K562 (cell line): ENCODE measurements around the gene KCNIP2. TPM values are rescaled to one million over a fixed set of nuclear protein-coding genes. Genes with fewer than 3 reads are reported as not detected.

Source experiments
- ATAC-seq: fragments of 200-7000 bp; cut with Tn5 transposase; 3 replicates; pipeline ENCODE4 v1.9.1; 2020; ENCODE audit warnings: moderate library complexity
- BruUV-seq: library from RNA; stranded (reverse); fragments of 400-500 nt; replicated peaks from 2 replicates; lab custom pipeline; 2021; lab: Mats Ljungman, UMichigan
- CTCF ChIA-PET: fragments of 300-600 bp; formaldehyde crosslinking; extraction: SDS; loops from one replicate; lab custom pipeline; 2021; ENCODE audit warnings: low intra/inter-chr PET ratio; lab: Yijun Ruan, JAX
- POLR2A ChIA-PET: fragments of 300-600, 350-650 bp; sonication (Branson Sonifier 250); formaldehyde crosslinking; extraction: SDS; loops from one replicate; lab custom pipeline; 2021; ENCODE audit warnings: antibody characterized with exemption, inconsistent platforms; lab: Yijun Ruan, JAX
- DNase-seq, 4 experiments: peaks; one replicate each; pipeline versions ENCODE4 v3.0.0 to v3.0.0-alpha.2; 2011 to 2018; ENCODE audit warnings: low spot score in 3 of 4, mixed read lengths in 3 of 4; ENCODE audit errors: extremely low read depth in 1 of 4
- FAIRE-seq: peaks from 2 replicates; lab custom pipeline; 2011; peaks lifted over from hg19 to GRCh38; lab: Jason Lieb, UNC
- H2AFZ ChIP-seq: 2 replicates; pipeline ENCODE4 v1.6.0; 2011; ENCODE audit warnings: low read depth, low read length, control low read depth, inconsistent platforms
- H3K27ac ChIP-seq: fragments of 200-600 bp; 3 replicates; pipeline ENCODE4 v1.8.0; 2011; ENCODE audit warnings: low read depth, mild to moderate bottlenecking, control low read depth, inconsistent platforms, low read length, moderate library complexity, mixed read lengths; ENCODE audit errors: extremely low read depth
- H3K27me3 ChIP-seq, 2 experiments: fragments of 300-600 bp in 1 of 2; 2 replicates in 1 of 2; 3 replicates in 1 of 2; pipeline versions ENCODE4 v1.6.0 to v1.8.0; 2011; ENCODE audit warnings: inconsistent platforms in 2 of 2, low read length in 2 of 2, mild to moderate bottlenecking in 1 of 2, mixed read lengths in 1 of 2, moderate library complexity in 1 of 2; ENCODE audit not compliant: control insufficient read depth in 2 of 2, insufficient read depth in 2 of 2
- H3K36me3 ChIP-seq: fragments of 300-600 bp; 3 replicates; pipeline ENCODE4 v1.8.0; 2011; ENCODE audit warnings: mild to moderate bottlenecking, low read length, inconsistent platforms; ENCODE audit not compliant: control insufficient read depth, insufficient read depth
- H3K4me1 ChIP-seq, 2 experiments: fragments of 200-600 bp in 1 of 2; replicated peaks in 1 of 2; 2 replicates in 1 of 2; 3 replicates in 1 of 2; pipeline versions ENCODE4 v1.5.1 to v1.8.0; 2011; ENCODE audit warnings: inconsistent platforms in 2 of 2, low read length in 2 of 2, mild to moderate bottlenecking in 1 of 2, mixed read lengths in 1 of 2, moderate library complexity in 1 of 2; ENCODE audit not compliant: control insufficient read depth in 2 of 2, insufficient read depth in 2 of 2
- H3K4me2 ChIP-seq: 2 replicates; pipeline ENCODE4 v1.6.1; 2011; ENCODE audit warnings: low read length, control low read depth, inconsistent platforms, mixed read lengths; ENCODE audit not compliant: insufficient read depth
- H3K4me3 ChIP-seq: fragments of 200-600 bp; sonication (generic), shearing (Covaris generic); 2 replicates; pipeline ENCODE4 v1.5.1; 2016; ENCODE audit warnings: control low read depth, inconsistent platforms
- H3K79me2 ChIP-seq: fragments of 200-600 bp; 3 replicates; pipeline ENCODE4 v1.8.0; 2011; ENCODE audit warnings: low read length, inconsistent platforms; ENCODE audit not compliant: control insufficient read depth, insufficient read depth
- H3K9ac ChIP-seq, 2 experiments: 2 replicates each; pipeline versions ENCODE4 v1.6.0 to v1.6.1; 2011; ENCODE audit warnings: low read depth in 2 of 2, low read length in 2 of 2, control low read depth in 1 of 2, inconsistent platforms in 1 of 2, mild to moderate bottlenecking in 1 of 2, mixed read lengths in 1 of 2; ENCODE audit not compliant: insufficient read depth in 1 of 2
- H3K9me1 ChIP-seq: one replicate; pipeline ENCODE4 v1.6.0; 2011; ENCODE audit warnings: inconsistent platforms, mild to moderate bottlenecking, low read length, moderate library complexity; ENCODE audit not compliant: control insufficient read depth, insufficient read depth
- H3K9me3 ChIP-seq: replicated peaks from 2 replicates; pipeline ENCODE4 v1.5.1; 2011; ENCODE audit warnings: low read depth, low read length, inconsistent platforms; ENCODE audit not compliant: control insufficient read depth, insufficient read depth
- H4K20me1 ChIP-seq: replicated peaks from 2 replicates; pipeline ENCODE4 v1.6.1; 2011; ENCODE audit warnings: low read length, inconsistent platforms, mixed read lengths; ENCODE audit not compliant: control insufficient read depth, insufficient read depth
- CAMTA2 ChIP-seq: fragments of 250-450 bp; sonication (Bioruptor Pico); conservative IDR thresholded peaks from 2 replicates; pipeline ENCODE4 v1.5.1; 2022
- CREB1 ChIP-seq, 2 experiments: sonication (generic) in 1 of 2; formaldehyde crosslinking in 1 of 2; IDR thresholded peaks; 2 replicates each; pipeline versions ENCODE4 v1.6.1 to v1.8.0; 2012 to 2022; ENCODE audit warnings: inconsistent platforms in 1 of 2, mild to moderate bottlenecking in 1 of 2, missing genetic modification reagents in 1 of 2, moderate library complexity in 1 of 2
- DMBX1 ChIP-seq: fragments of 250-450 bp; sonication (Bioruptor Pico); IDR thresholded peaks from 2 replicates; pipeline ENCODE4 v1.8.0; 2022; ENCODE audit warnings: inconsistent platforms, mild to moderate bottlenecking, moderate library complexity, borderline replicate concordance
- E2F3 ChIP-seq: fragments of 250-450 bp; sonication (Bioruptor Pico); IDR thresholded peaks from 2 replicates; pipeline ENCODE4 v1.4.0; 2020; ENCODE audit warnings: mild to moderate bottlenecking
- ILF3 ChIP-seq: fragments of 450-650 bp; IDR thresholded peaks from 2 replicates; pipeline ENCODE4 v1.6.1; 2018; ENCODE audit warnings: antibody characterized with exemption, mild to moderate bottlenecking, moderate library complexity, borderline replicate concordance
- JUNB ChIP-seq: fragments of 450-650 bp; formaldehyde crosslinking; conservative IDR thresholded peaks from 2 replicates; pipeline ENCODE4 v1.4.0; 2020; ENCODE audit warnings: mild to moderate bottlenecking
- KAT2B ChIP-seq: IDR thresholded peaks from one replicate; pipeline ENCODE4 v1.6.1; 2012; ENCODE audit warnings: low read depth, mild to moderate bottlenecking, control low read depth, inconsistent platforms, low read length, moderate library complexity
- MYNN ChIP-seq, 2 experiments: sonication (generic); formaldehyde crosslinking in 1 of 2; IDR thresholded peaks; 2 replicates each; pipeline versions ENCODE4 v1.5.0 to v1.6.1; 2016 to 2020; ENCODE audit warnings: antibody characterized with exemption in 1 of 2, missing genetic modification reagents in 1 of 2
- NEUROD1 ChIP-seq: fragments of 150-350 bp; IDR thresholded peaks from 2 replicates; pipeline ENCODE4 v1.6.1; 2014; ENCODE audit warnings: borderline replicate concordance, low read length, low read depth; ENCODE audit not compliant: partially characterized antibody
- NFIX ChIP-seq: fragments of 250-450 bp; sonication (Bioruptor Pico); IDR thresholded peaks from 2 replicates; pipeline ENCODE4 v1.4.0; 2020; ENCODE audit warnings: low read depth, mild to moderate bottlenecking, moderate library complexity
- RBM34 ChIP-seq: fragments of 200-400 bp; formaldehyde crosslinking; IDR thresholded peaks from 2 replicates; pipeline ENCODE4 v1.6.1; 2018; ENCODE audit warnings: low read length, borderline replicate concordance; ENCODE audit not compliant: insufficient read depth
- RFX1 ChIP-seq: fragments of 450-650 bp; IDR thresholded peaks from 2 replicates; pipeline ENCODE4 v1.6.1; 2016; ENCODE audit warnings: mild to moderate bottlenecking, moderate library complexity
- SIN3B ChIP-seq: fragments of 450-650 bp; IDR thresholded peaks from 2 replicates; pipeline ENCODE4 v1.6.1; 2017; ENCODE audit warnings: low read depth, mild to moderate bottlenecking, moderate library complexity
- ZNF3 ChIP-seq: fragments of 250-450 bp; sonication (Bioruptor Pico); IDR thresholded peaks from 2 replicates; pipeline ENCODE4 v1.5.0; 2021; ENCODE audit warnings: mild to moderate bottlenecking, moderate library complexity
- ZNF76 ChIP-seq: fragments of 250-450 bp; sonication (Bioruptor Pico); IDR thresholded peaks from 2 replicates; pipeline ENCODE4 v1.4.0; 2020; ENCODE audit warnings: mild to moderate bottlenecking, moderate library complexity, borderline replicate concordance
- ZNF785 ChIP-seq: fragments of 250-450 bp; sonication (Bioruptor Pico); IDR thresholded peaks from 2 replicates; pipeline ENCODE4 v1.4.0; 2020; ENCODE audit warnings: mild to moderate bottlenecking
- WGBS: fragments of 100-300 bp; shearing (Covaris generic); methylation state at CpG from one replicate; pipeline ENCODE4 v1.1.6; 2016; ENCODE audit warnings: low coverage, mixed read lengths; ENCODE audit not compliant: insufficient coverage; ENCODE audit errors: missing lambda C conversion rate; 5-methylcytosine and 5-hydroxymethylcytosine counted together
- in situ Hi-C: fragments of 300-500 bp; cut with MboI; formaldehyde crosslinking; loops from 4 replicates; pipeline ENCODE4 v1.15.0; 2018; ENCODE audit warnings: inconsistent platforms, mixed read lengths
- intact Hi-C: fragments of 100-400 bp; cut with micrococcal nuclease; formaldehyde crosslinking; loops from 2 replicates; pipeline ENCODE4 v1.14.2; 2022
- polyA plus RNA-seq, 8 experiments: library from polyadenylated mRNA; depleted of rRNA in 4 of 8; stranded (reverse) in 5 of 8; unstranded in 3 of 8; fragments of >200 nt; fragmentation: Nextera tagmentation in 2 of 8; fragmentation: Illumina TruSeq in 1 of 8; extraction: Ambion mirVana in 2 of 8; extraction: Trizol in 1 of 8; gene quantifications; 2 replicates each; pipeline versions ENCODE4 v1.2.1 to v1.2.3, GENCODE V29; 2011 to 2014; ENCODE audit warnings: inconsistent platforms in 1 of 8, missing spikeins in 1 of 8
- total RNA-seq, 7 experiments: library from RNA; depleted of rRNA in 6 of 7; stranded (reverse); fragments of >200 nt in 6 of 7; fragmentation: Illumina TruSeq in 2 of 7; extraction: Trizol in 2 of 7; gene quantifications; 2 replicates each; pipeline versions ENCODE4 v1.2.1 to v1.2.3, GENCODE V29; 2011 to 2021; ENCODE audit warnings: low replicate concordance in 1 of 7
- TF ChIP-seq, protein P1 (sequence below): fragments of 250-450 bp; sonication (Bioruptor Pico); IDR thresholded peaks from 2 replicates; pipeline ENCODE4 v1.4.0; 2020
- TF ChIP-seq, protein P2 (sequence below): sonication (generic); formaldehyde crosslinking; IDR thresholded peaks from 2 replicates; pipeline ENCODE4 v1.8.0; 2022; ENCODE audit warnings: mild to moderate bottlenecking, missing genetic modification reagents

Gene KCNIP2
- total and polyA plus RNA-seq, 9 of the 15 experiments (the other 6 are each of a cell fraction or from before 2014, with no cell fraction given), result 2.5 to 7.6 (median 4.1) TPM

DNA sequence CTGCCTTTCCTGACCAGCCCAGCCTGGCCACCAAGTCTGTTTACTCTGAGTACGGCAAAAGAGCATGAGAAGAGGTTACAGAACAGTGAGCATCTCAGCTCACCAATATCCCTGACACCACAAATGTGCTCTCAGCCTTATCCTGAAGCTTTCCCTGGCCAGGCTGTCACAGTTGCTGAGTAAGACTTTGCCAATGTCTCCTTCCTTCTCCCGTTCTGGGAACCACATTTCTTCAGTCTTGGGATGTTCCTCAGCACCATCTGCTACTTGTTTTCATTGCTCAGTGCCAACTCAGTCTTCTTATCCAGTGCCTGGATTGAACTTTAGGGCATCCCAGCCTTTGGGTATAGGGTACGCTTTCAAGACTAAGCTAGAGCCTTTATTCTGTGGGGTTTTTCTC lies 7.1 kb upstream of the KCNIP2 start:
- in situ Hi-C loops, result no loop called here
- Histone ChIP-seq H3K79me2 (no peaks in the 10 kb centered on the region), H3K9me3 (no peaks in the 10 kb centered on the region), H3K36me3 (no peaks in the 10 kb centered on the region), H4K20me1 (no peaks in the 10 kb centered on the region), H3K4me3 (no peak overlapping the region), H3K4me1 (no peaks in the 10 kb centered on the region), H2AFZ (no peak overlapping the region), H3K27me3 (no peaks in the 10 kb centered on the region), H3K9ac (no peak overlapping the region), H3K27ac (no peak overlapping the region), H3K4me2 (no peak overlapping the region), H3K9me1 (no peaks in the 10 kb centered on the region)
- ChIA-PET CTCF (no interaction called here), POLR2A (no interaction called here)
- ATAC-seq (no peak), DNase-seq (no peak), FAIRE-seq (no peak)
- no CpG with 5 or more reads among the region's 3 CpGs for WGBS
- no TSS peak for BruUV-seq
- intact Hi-C loops, result no loop called here
- no peak for TF ChIP-seq JUNB (CRISPR knock-in tag)
- no peak for TF ChIP-seq NEUROD1
- no peak for TF ChIP-seq ZNF76 (CRISPR knock-in tag)
- TF ChIP-seq, protein P1, sequence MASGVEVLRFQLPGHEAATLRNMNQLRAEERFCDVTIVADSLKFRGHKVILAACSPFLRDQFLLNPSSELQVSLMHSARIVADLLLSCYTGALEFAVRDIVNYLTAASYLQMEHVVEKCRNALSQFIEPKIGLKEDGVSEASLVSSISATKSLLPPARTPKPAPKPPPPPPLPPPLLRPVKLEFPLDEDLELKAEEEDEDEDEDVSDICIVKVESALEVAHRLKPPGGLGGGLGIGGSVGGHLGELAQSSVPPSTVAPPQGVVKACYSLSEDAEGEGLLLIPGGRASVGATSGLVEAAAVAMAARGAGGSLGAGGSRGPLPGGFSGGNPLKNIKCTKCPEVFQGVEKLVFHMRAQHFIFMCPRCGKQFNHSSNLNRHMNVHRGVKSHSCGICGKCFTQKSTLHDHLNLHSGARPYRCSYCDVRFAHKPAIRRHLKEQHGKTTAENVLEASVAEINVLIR, result no peak
- TF ChIP-seq RFX1, result no peak
- no peak for TF ChIP-seq ZNF3 (CRISPR knock-in tag)
- no peak for TF ChIP-seq CREB1 (IDR thresholded peaks at IDR 0.05)
- TF ChIP-seq CREB1 (CRISPR knock-in tag; IDR thresholded peaks at IDR 0.05), result no peak
- no peak for TF ChIP-seq ILF3
- TF ChIP-seq RBM34, result no peak
- TF ChIP-seq, protein P2, sequence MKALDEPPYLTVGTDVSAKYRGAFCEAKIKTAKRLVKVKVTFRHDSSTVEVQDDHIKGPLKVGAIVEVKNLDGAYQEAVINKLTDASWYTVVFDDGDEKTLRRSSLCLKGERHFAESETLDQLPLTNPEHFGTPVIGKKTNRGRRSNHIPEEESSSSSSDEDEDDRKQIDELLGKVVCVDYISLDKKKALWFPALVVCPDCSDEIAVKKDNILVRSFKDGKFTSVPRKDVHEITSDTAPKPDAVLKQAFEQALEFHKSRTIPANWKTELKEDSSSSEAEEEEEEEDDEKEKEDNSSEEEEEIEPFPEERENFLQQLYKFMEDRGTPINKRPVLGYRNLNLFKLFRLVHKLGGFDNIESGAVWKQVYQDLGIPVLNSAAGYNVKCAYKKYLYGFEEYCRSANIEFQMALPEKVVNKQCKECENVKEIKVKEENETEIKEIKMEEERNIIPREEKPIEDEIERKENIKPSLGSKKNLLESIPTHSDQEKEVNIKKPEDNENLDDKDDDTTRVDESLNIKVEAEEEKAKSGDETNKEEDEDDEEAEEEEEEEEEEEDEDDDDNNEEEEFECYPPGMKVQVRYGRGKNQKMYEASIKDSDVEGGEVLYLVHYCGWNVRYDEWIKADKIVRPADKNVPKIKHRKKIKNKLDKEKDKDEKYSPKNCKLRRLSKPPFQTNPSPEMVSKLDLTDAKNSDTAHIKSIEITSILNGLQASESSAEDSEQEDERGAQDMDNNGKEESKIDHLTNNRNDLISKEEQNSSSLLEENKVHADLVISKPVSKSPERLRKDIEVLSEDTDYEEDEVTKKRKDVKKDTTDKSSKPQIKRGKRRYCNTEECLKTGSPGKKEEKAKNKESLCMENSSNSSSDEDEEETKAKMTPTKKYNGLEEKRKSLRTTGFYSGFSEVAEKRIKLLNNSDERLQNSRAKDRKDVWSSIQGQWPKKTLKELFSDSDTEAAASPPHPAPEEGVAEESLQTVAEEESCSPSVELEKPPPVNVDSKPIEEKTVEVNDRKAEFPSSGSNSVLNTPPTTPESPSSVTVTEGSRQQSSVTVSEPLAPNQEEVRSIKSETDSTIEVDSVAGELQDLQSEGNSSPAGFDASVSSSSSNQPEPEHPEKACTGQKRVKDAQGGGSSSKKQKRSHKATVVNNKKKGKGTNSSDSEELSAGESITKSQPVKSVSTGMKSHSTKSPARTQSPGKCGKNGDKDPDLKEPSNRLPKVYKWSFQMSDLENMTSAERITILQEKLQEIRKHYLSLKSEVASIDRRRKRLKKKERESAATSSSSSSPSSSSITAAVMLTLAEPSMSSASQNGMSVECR (CRISPR knock-in tag), result no peak
- no peak for TF ChIP-seq E2F3 (CRISPR knock-in tag)
- no peak for TF ChIP-seq ZNF785 (CRISPR knock-in tag)
- no peak for TF ChIP-seq NFIX (CRISPR knock-in tag)
- TF ChIP-seq CAMTA2 (CRISPR knock-in tag), result no peak
- TF ChIP-seq MYNN (IDR thresholded peaks at IDR 0.05), result no peak
- no peak for TF ChIP-seq MYNN (CRISPR knock-in tag; IDR thresholded peaks at IDR 0.05)
- no peak for TF ChIP-seq SIN3B
- no peak for TF ChIP-seq KAT2B
- no peak for TF ChIP-seq DMBX1 (CRISPR knock-in tag)
